Measurements from ENCODE around the gene ADM2.
"Not testable (repeated sequence)": the region's sequence is repeated elsewhere in the genome, so short reads cannot be mapped to it uniquely, and the experiment has no call there.

ADM2 gene

DNA sequence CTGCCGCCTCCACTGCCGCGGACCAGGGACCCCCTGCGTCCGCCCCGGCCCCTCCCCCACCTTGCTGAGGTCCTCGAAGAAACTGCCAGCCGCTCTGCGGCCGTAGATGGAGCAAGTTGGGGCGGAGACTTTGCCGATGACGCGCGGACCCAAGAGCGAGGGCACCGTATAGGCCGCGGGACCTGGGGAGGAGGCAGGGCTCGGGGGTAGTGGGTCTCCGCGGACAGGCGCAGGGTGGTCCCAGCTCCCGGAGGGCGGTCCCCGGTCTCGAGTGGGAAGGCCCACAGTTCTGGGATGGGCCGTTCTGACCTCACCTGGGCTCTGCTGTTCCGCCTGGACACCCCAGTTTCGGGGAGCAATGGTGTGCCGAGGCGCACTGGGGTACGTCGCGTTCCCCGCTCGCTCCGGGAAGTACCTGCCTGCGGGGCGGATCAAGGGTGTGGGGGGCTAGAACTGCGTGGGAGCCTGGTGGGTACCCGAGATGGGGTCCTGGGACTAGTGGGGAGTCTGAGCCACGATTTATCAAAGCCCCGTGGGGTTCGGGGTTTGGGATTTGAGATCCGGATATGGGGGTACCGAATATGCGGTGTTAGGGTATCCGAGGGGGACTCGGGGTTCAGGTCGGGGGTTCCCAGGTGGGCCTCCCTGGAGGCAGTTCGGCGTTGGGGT lies 49.7 kb downstream of the ADM2 start:
- ChIA-PET POLR2A (ENCODE audit: low non-redundant PET) (interaction anchor here (0.6 to 1.3 kb wide), 3 partner anchors 20 to 32 kb away, joined by 3 to 11 read pairs (median 8); partner anchors contain the start of gene SYCE3), CTCF (no interaction called here)
- DNase-seq (ENCODE audit: low spot score) = no peak
- TF ChIP-seq, protein P1, sequence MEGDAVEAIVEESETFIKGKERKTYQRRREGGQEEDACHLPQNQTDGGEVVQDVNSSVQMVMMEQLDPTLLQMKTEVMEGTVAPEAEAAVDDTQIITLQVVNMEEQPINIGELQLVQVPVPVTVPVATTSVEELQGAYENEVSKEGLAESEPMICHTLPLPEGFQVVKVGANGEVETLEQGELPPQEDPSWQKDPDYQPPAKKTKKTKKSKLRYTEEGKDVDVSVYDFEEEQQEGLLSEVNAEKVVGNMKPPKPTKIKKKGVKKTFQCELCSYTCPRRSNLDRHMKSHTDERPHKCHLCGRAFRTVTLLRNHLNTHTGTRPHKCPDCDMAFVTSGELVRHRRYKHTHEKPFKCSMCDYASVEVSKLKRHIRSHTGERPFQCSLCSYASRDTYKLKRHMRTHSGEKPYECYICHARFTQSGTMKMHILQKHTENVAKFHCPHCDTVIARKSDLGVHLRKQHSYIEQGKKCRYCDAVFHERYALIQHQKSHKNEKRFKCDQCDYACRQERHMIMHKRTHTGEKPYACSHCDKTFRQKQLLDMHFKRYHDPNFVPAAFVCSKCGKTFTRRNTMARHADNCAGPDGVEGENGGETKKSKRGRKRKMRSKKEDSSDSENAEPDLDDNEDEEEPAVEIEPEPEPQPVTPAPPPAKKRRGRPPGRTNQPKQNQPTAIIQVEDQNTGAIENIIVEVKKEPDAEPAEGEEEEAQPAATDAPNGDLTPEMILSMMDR (conservative IDR thresholded peaks at IDR 0.05; ENCODE audit: low read depth) = no peak
- H3K27ac ChIP-seq = peak overlapping the region; percentile 97

DNA sequence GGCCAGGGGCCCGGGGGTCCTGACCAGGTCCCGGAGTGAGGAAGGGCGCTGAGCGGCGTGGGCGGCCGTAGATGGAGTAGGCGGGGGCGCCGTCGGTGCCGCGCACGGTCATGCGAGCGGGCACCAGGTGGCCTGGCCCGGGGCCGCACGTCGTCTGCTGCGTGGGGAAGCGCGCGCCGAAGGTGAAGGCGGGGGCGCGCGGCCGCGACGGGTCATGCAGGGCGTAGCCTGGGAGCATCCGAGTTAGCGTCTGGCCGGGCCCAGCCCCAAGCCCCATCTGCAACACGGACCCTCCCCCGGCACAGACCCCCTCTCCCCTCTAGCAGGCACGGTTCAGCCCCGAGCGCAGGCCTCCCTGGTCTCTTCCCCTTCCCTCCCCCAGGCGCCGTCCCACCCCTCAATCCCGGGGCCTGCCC lies 50.2 kb downstream of the ADM2 start:
- TF ChIP-seq, protein P1 (conservative IDR thresholded peaks at IDR 0.05; ENCODE audit: low read depth) = no peak
- POLR2A ChIA-PET (ENCODE audit: low non-redundant PET) = interaction anchor here (0.6 to 1.3 kb wide), 4 partner anchors 14 to 35 kb away, joined by 3 to 11 read pairs (median 6); partner anchors contain the start of genes KLHDC7B and SYCE3
- CTCF ChIA-PET = interaction anchor here (1.0 kb wide), 1 partner anchor 31 kb away, joined by 4 read pairs; the partner anchor contains the start of gene SYCE3
- no peak for DNase-seq (ENCODE audit: low spot score)
- H3K27ac ChIP-seq = peak overlapping the region; percentile 97

DNA sequence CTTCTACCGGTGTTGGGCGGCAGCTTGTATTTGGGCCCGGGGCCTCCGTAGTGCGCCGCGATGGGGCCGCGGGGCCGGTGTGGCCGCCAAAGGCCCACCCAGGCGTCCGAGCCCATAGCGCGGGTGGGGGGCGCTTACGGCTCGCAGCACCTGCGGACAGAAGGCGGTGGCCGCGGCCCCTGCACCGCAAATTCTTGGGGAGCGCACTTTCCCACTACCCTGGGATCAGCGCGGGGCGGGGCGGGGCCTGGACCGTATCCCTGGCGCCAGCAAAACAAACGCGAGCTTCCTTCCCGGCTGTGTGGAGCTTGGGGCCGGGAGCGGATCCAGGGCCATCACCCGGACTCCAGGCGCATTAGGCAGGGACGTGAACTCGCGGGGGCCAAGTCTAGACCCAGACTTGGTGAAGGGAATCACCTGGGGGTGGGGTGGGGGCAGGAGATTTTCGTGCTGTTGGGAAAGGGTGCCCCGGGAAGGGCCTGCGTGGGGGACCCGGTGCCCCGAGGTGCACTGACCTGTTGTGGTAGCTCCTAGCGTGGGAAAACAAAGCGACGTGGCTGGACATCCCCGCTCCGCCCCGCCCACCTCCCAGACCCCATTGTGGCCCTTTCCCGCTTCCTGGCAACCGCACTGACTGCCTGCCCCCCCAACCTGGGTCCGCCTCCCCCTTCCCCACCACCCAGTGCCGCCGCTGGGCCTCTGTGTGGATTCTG lies 50.8 kb downstream of the ADM2 start:
- no peak for DNase-seq (ENCODE audit: low spot score)
- peak overlapping the region; percentile 97 for H3K27ac ChIP-seq
- ChIA-PET CTCF (interaction anchor here (0.6 to 1.0 kb wide), 3 partner anchors 31 to 89 kb away, joined by 3 to 4 read pairs (median 3); partner anchors contain the start of gene SYCE3), POLR2A (ENCODE audit: low non-redundant PET) (interaction anchor here (0.6 to 1.3 kb wide), 4 partner anchors 14 to 34 kb away, joined by 3 to 11 read pairs (median 6); partner anchors contain the start of genes KLHDC7B and SYCE3)
- TF ChIP-seq, protein P1 (conservative IDR thresholded peaks at IDR 0.05; ENCODE audit: low read depth) = no peak

DNA sequence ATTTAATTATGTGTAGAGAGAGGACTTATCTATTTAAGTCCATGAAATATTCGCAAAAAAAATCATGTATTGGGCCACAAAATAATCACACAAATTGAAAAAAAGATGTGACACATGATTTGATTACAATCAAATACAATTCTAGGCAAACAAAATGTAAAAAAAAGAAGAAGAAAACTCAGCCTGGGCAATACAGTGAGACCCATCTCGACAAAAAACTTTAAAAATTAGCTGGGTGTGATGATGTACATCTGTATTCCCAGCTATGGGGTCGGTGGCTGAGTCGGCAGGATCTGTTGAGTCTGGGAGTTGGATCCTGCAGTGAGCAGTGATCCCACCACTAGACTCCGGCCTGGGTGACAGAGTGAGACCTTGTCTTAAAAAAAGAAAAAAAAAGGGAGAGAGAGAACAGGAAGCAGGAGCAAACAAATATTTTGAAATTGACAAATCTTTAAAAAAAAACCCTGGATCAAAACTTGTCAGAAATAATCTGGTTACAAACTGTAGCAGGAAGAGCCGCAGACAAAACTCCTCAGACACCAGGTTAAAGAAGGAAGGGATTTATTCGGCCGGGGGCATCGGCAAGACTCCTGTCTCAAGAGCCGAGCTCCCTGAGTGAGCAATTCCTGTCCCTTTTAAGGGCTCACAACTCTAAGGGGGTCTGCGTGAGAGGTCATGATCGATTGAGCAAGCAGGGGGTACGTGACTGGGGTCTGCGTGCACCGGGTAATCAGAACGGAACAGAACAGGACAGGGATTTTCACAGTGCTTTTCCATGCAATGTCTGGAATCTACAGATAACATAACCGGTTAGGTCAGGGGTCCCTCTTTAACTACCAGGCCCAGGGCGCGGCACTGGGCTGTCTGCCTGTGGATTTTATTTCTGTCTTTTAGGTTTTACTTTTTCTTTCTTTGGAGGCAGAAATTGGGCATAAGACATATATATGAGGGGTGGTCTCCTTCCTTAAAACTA lies 51.8 kb downstream of the ADM2 start:
- ChIA-PET POLR2A (ENCODE audit: low non-redundant PET) (no interaction called here), CTCF (no interaction called here)
- TF ChIP-seq, protein P1 (conservative IDR thresholded peaks at IDR 0.05; ENCODE audit: low read depth) = no peak
- H3K27ac ChIP-seq = peak overlapping the region; percentile 97
- no peak for DNase-seq (ENCODE audit: low spot score)

DNA sequence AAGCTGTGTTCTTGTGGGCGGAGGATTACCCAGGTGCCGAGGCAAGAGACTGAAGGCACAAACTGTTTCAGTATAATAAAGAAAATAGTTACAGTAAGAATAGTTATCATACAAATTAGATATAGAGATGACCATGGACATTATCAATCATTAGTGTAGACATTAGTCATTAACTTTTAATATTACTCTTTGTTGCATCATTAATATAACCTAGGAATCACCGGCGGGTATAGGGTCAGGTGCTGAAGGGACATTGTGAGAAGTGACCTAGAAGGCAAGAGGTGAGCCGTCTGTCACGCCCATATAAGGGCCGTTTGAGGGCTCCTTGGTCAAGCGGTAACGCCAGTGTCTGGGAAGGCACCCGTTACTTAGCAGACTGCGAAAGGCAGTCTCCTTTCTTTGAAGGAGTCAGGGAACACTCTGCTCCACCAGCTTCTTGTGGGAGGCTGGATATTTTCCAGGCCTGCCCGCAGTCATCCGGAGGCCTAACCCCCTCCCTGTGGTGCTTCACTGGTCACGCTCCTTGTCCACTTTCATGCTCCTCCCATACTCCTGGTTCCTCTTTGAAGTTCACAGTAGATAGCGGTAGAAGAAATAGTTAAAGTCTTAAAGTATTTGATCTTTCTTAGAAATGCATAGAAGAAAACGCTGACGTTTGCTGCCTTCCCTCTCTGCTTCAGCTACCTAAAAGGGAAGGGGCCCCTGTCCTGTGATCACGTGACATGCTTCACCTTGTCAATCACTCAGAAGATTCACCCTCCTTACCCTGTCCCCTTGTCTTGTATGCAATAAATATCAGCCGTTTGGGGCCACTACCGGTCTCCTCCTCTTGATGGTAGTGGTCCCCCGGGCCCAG lies 52.7 kb downstream of the ADM2 start:
- POLR2A ChIA-PET (ENCODE audit: low non-redundant PET); CTCF ChIA-PET; DNase-seq (ENCODE audit: low spot score): not testable (repeated sequence)
- peak overlapping the region; percentile 32; the same call in 1 of the 2 replicates for H3K27ac ChIP-seq

DNA sequence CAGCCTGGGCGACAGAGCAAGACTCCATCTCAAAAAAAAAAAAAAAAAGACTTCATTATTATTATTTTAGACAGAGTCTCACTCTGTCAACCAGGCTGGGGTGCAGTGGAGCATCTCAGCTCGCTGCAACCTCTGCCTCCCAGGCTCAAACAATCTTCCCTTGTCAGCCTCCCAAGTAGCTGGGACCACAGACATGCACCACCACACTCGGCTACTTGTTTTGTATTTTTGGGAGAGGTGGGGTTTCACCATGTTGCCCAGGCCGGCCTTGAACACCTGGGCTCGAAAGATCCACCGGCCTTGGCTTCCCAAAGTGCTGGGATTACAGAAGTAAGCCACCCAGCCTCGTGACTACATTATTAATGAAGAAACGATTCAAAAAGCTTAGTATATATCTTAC lies 53.8 kb downstream of the ADM2 start:
- H3K27ac ChIP-seq = no peak overlapping the region
- ChIA-PET CTCF (no interaction called here), POLR2A (ENCODE audit: low non-redundant PET) (no interaction called here)
- TF ChIP-seq, protein P1 (conservative IDR thresholded peaks at IDR 0.05; ENCODE audit: low read depth) = no peak
- DNase-seq (ENCODE audit: low spot score) = no peak
